T1000 (cell line): ENCODE measurements around the gene CLCN1.

Experiments used
- DNase-seq: peaks from one replicate; lab custom pipeline; 2025; ENCODE audit warnings: mixed read lengths; lab: John Stamatoyannopoulos, UW

Gene CLCN1

GRCh38 chr7:143397710-143398530, 82.0 kb downstream of the CLCN1 start:
- no peak for DNase-seq

- no peak for DNase-seq
Measured at GRCh38 chr7:143398616-143399015, 82.7 kb downstream of the CLCN1 start.

GRCh38 chr7:143399151-143399550, 83.2 kb downstream of the CLCN1 start:
- DNase-seq = no peak

GRCh38 chr7:143399642-143400041, 83.7 kb downstream of the CLCN1 start:
- no peak for DNase-seq

- DNase-seq = no peak
Measured at GRCh38 chr7:143401265-143401664, 85.4 kb downstream of the CLCN1 start.
